NCI-H82 treated with DMSO at 0.1 percent for 48 hours (cell line): ENCODE measurements around the gene LHFPL5.

Experiments
- DNase-seq: peaks from one replicate; lab custom pipeline; 2025; ENCODE audit not compliant: unreplicated experiment; lab: John Stamatoyannopoulos, UW

The LHFPL5 gene

DNA sequence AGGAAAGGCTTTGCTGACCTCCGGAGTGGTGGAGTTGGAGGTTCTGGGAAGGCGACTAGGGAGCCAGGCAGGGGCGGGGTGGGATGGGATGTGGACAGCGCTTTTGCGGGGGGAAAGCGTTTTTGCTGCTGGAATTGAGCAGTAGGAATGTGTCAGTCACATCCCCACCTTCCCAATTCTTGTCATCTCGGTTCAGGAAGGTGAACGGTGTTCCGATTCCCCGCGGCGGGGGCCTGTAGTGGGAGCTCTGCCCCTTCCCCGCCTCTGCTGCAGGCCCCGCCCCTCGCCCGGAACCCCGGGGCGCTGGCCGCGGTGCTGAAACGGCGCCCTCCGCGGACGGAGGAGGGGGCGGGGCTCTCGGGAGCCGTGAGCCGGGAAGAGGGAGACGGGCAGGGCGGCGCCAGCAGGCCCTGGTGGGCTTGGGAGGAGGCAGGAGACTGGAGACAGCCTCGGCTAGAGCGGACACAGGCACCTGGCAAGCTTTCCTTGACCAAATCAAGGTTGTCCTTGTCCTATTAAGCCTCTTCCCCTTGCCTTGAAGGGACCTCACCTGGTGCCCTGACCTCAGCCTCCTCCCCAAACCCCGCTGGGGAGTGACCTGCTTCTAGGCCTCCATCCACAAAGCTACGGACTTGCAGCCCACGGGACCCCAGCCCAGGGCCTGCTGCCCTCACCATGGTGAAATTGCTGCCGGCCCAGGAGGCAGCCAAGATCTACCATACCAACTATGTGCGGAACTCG lies at the start of gene LHFPL5:
Gene LHFPL5, plus strand, starts transcription at position 357 of the 741 bp plus-strand sequence. Its CDS starts 319 bp downstream, at position 676.
- DNase-seq: no peak

DNA sequence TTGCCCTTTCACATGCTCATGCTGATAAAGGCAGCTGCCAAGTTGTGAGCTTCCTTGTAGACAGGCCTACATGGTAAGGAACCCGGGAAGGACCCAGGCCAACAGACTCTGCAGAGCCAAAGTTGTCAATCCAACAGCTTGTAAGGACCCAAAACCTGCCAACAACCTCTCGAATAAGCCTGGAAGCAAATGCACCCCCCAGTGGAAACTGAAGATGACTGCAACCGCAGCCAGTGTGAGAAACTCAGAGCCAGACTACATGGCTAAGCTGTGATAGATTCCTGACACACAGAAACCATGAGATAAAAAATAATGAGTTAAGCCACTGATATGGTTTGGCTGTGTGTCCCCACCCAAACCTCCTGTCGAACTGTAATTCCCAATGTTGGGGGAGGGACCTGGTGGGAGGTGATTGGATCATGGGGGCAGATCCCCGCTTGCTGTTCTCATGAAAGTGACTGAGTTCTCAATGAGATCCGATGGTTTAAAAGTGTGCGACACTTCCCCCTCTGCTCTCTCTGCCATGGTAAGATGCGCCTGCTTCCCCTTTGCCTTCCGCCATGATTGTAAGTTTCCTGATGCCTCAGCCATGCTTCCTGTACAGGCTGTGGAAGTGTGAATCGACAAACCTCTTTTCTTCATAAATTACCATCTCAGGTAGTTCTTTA lies 47.6 kb upstream of the LHFPL5 start:
- no peak for DNase-seq

- no peak for DNase-seq
Measured at GRCh38 chr6:35759426-35759825, 45.7 kb upstream of the LHFPL5 start.

DNA sequence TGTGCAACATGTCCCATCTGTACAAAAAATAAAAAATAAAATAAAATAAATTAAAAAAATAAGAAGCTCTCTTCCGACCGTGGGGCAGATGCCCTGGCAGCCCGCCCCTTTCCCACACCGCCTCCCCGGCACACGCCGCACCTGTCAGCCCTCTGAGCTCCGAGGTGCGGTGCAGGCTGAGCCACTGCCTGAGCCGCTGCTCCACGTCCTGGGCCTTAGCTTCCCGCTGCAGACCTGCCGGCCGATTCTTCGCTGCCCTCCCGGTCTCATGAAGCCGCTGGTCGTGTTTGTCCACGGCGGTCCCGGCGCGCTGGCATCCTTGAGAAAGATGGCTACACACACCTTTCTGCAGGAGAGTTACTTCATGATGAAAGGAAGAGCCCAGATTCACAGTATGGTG lies 39.4 kb upstream of the LHFPL5 start:
- DNase-seq: no peak

DNA sequence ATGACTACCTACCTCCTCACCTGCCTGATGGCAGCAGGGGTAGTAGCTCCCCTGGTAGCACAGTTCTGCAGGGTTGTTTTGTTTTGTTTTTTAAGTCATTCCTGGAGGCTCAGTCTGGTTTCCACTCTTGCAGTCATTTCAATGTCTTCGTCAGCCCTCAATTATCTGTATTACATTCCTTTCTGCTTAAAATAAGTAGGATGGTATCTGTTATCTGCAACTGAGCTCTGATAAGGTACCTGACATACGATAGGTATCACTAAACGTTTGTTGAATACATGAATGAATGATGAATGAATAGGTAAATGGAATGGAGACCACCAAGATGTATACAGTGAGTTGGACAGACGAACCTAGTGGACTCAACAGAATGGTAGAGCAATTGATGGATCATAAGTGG lies 35.9 kb upstream of the LHFPL5 start:
- DNase-seq: no peak

- DNase-seq: no peak
Measured at GRCh38 chr6:35771343-35771627, 33.9 kb upstream of the LHFPL5 start.

GRCh38 chr6:35774116-35774794 lies 30.9 kb upstream of the LHFPL5 start:
- DNase-seq: no peak

GRCh38 chr6:35775031-35775430 lies 30.1 kb upstream of the LHFPL5 start:
- no peak for DNase-seq

DNA sequence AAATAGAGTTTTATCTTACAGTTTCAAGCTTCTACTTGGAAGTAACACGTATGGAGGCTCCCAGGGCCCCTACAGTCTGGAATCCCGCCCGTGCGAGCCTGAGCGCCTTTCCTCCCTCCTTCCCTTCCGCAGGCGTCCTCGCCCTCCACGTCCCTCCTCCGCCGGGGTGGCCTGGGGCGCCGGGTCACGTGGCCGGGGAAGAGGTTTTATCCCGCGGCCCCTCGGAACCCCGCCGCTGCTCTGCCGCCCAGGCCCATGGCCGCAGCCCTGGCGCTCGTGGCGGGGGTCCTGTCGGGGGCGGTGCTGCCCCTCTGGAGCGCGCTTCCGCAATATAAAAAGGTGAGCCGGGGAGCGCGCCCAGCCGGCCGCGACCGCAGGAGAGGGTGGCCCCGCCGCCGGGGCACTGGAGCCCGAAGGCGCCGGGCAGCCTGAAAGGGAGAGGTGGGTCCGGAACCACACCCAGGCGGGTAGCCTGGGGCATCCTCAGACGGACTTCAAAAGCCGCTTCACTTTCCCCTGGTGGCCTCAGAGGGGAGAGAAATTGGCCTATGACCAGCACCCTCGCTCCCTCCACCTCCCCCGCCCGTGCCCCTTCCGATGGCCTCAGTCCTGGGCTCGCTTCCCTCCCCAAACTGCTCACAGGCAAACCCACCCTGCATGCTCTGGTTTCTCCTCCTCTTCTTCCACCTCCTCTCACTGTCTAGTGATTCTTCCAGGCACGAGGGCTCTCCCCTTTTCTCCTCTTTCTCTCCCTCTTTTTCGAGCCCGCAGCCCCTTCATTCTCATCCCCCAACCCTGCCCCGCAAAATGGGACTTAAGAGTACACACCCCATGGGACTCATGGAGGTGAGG lies 28.6 kb upstream of the LHFPL5 start, which contains the start of gene CLPSL2:
Gene CLPSL2, plus strand, starts transcription at position 235 of the 852 bp plus-strand sequence. Its CDS starts 21 bp downstream, at position 256.
- no peak for DNase-seq

- DNase-seq: no peak
Measured at GRCh38 chr6:35777356-35778102, 27.6 kb upstream of the LHFPL5 start.

- DNase-seq: no peak
Measured at GRCh38 chr6:35778437-35778836, 26.7 kb upstream of the LHFPL5 start.

DNA sequence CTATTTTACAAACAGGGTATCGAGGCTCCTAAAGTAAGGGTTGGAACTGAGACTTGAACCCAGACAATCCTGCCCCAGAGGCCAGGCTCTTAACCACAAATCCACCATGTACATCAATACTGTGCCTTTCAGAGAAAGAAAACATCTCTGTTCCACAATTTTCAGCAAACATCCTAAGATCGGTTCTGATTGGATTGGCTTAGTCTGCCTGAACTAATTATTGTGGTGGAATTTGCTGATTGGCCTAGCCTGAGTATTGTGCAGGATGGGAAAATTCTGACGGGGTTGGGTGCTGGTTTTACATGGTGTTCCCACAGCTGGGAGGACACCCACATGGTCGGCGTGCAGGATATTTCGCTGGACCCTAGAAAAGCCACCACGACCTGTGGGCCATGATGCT lies 24.4 kb upstream of the LHFPL5 start, which contains the start of gene CLPSL1:
Gene CLPSL1, plus strand, starts transcription at position 301 of the 400 bp plus-strand sequence. Its CDS starts 92 bp downstream, at position 393.
- DNase-seq: no peak

- no peak for DNase-seq
Measured at GRCh38 chr6:35781290-35781689, 23.9 kb upstream of the LHFPL5 start.

GRCh38 chr6:35782424-35782823 lies 22.7 kb upstream of the LHFPL5 start:
- no peak for DNase-seq

GRCh38 chr6:35784200-35784599 lies 21.0 kb upstream of the LHFPL5 start:
- no peak for DNase-seq

DNA sequence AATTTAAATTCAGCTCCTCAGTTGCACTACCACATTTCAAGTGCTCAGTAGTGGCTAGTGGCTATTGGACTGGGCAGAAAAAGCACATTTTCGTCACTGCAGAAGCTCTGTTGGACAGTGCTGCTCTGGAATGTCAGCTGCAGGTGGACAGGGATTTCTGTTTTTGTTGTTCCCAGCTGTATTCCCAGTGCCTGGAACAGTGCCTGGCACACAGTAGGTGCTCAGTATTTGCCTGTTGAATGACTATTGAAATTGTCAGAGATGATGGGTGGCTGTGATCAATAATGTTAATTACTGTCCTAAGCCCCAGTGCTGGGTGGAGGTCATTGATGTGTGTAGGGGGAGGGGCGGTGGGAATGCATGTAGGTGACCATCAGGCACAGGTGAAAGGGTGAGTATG lies 18.9 kb upstream of the LHFPL5 start:
- no peak for DNase-seq

GRCh38 chr6:35786810-35787209 lies 18.3 kb upstream of the LHFPL5 start:
- DNase-seq: no peak

DNA sequence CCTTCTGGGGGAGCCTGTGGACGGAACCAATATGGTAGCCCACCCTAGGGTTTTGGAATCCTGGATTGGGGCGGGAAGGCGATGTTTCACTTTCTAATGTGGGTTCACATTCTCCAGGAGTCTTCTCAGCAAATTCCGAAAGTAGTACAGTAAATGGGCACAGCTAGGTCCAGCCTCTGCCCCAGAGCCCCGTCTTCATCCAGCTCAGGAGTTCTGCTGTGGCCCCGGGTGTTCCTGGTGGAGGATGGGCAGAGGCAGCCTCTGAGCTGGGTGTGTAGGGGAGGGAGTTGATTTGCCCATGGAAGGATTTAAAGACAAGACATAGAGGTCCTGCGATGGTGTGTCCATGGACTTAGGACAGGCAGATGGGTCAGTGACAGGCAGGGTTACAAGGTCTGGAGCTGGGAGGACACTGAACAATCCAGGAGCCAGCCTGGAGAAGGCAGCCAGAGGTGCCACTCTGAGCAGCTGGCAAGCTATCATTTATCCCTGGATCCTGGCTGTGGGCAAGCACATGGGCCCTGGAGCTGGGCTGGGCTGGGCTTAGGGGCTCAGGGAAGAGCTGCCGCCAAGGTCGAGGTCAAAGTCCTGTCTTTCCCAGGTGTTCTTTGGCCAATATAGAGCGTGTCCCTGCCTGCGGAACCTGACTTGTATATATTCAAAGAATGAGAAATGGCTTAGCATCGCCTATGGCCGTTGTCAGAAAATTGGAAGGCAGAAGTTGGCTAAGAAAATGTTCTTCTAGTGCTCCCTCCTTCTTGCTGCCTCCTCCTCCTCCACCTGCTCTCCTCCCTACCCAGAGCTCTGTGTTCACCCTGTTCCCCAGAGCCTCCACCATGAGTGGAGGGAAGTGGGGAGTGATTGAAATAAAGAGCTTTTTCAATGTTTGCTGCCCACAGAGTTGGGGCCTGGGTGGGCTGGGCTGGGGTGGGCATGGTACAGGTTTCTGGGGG lies 17.6 kb upstream of the LHFPL5 start:
- DNase-seq: no peak

DNA sequence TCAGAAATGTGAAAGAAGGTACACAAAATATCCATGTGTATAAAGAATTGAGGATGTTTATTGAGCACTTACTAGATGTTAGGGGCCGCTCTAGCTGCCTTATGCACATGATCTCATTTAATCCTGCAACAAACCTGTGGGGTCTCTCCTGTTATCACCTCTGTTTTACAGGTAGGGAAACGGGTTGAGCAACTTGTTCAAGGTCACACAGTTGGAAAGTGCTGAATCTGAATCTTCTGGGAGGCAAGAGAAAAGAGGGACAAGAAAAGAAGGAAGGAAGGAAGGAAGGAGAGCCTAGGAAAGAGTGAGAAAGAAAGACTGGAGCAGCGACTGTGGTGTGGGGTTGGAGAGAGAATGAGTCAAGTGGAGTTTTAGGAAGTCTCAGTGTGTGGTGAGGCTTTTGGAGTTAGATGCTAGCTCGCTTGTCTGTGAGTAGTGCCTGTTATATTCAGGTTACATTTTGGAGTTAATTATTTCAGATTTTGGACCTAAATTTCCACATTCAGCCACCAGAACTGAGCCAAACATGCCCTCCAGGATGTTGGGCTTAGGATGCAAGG lies 16.6 kb upstream of the LHFPL5 start:
- no peak for DNase-seq
